HCT116 (cell line): ENCODE data around the gene C1orf115. TPM values are rescaled to one million over a fixed set of nuclear protein-coding genes. Genes with fewer than 3 reads are reported as not detected.

Experiments used
- ATAC-seq: fragments of 200-7000 bp; cut with Tn5 transposase; 2 replicates; pipeline ENCODE4 v1.9.1; 2020; ENCODE audit warnings: mild to moderate bottlenecking, moderate library complexity
- BruUV-seq: library from RNA; stranded (reverse); fragments of 400-500 nt; replicated peaks from 2 replicates; lab custom pipeline; 2021; lab: Mats Ljungman, UMichigan
- CTCF ChIA-PET: fragments of 300-600 bp; sonication (Branson Sonifier 250); formaldehyde crosslinking; loops from one replicate; lab custom pipeline; 2021; ENCODE audit warnings: antibody characterized with exemption; lab: Charles Lee
- POLR2A ChIA-PET: fragments of 300-600, 350-600 bp; sonication (Branson Sonifier 250); formaldehyde crosslinking; loops from one replicate; lab custom pipeline; 2021; ENCODE audit warnings: antibody characterized with exemption; lab: Charles Lee
- RAD21 ChIA-PET, 2 experiments: fragments of 300-600 bp; sonication (Branson Sonifier 250); formaldehyde crosslinking; loops; one replicate each; lab custom pipeline; 2023; ENCODE audit warnings: low total read pairs in 2 of 2; ENCODE audit not compliant: uncharacterized antibody in 2 of 2, unreplicated experiment in 2 of 2, low non-redundant PET in 1 of 2; lab: Charles Lee
- DNase-seq: peaks from one replicate; pipeline ENCODE4 v3.0.0-alpha.2; 2010; ENCODE audit warnings: low read depth, low spot score
- H2AFZ ChIP-seq: fragments of 200-600 bp; shearing (Covaris generic), sonication (generic); 2 replicates; pipeline ENCODE4 v1.6.1; 2017; ENCODE audit warnings: low read depth, mixed run types, mixed read lengths, antibody characterized with exemption, low read length; ENCODE audit not compliant: poor library complexity, severe bottlenecking
- H3K27ac ChIP-seq: 2 replicates; pipeline ENCODE4 v1.5.1; 2012; ENCODE audit warnings: low read depth, low read length
- H3K27me3 ChIP-seq: fragments of 200-600 bp; sonication (generic); 2 replicates; pipeline ENCODE4 v1.6.1; 2016; ENCODE audit warnings: mixed run types, low read length, mixed read lengths; ENCODE audit not compliant: insufficient read depth
- H3K36me3 ChIP-seq, 2 experiments: fragments of 200-500 bp in 1 of 2; fragments of 200-600 bp in 1 of 2; sonication (Bioruptor generic) in 1 of 2; sonication (generic) in 1 of 2; 2 replicates each; pipeline versions ENCODE4 v1.5.1 to v1.6.1; 2014 to 2016; ENCODE audit warnings: low read length in 2 of 2, inconsistent platforms in 1 of 2, mixed read lengths in 1 of 2, mixed run types in 1 of 2; ENCODE audit not compliant: insufficient read depth in 2 of 2, control insufficient read depth in 1 of 2
- H3K4me1 ChIP-seq, 2 experiments: fragments of 200-600 bp in 1 of 2; sonication (generic) in 1 of 2; 2 replicates each; pipeline versions ENCODE4 v1.5.1 to v1.6.1; 2012 to 2017; ENCODE audit warnings: low read length in 2 of 2, inconsistent platforms in 1 of 2, mild to moderate bottlenecking in 1 of 2, mixed read lengths in 1 of 2, mixed run types in 1 of 2, moderate library complexity in 1 of 2; ENCODE audit not compliant: insufficient read depth in 2 of 2, control insufficient read depth in 1 of 2
- H3K4me2 ChIP-seq: fragments of 200-600 bp; sonication (generic); 2 replicates; pipeline ENCODE4 v1.6.1; 2017; ENCODE audit warnings: mixed run types, low read length, mixed read lengths
- H3K4me3 ChIP-seq, 2 experiments: fragments of 200-600 bp in 1 of 2; sonication (generic) in 1 of 2; replicated peaks in 1 of 2; 2 replicates each; pipeline ENCODE4 v1.5.1; 2011 to 2016; ENCODE audit warnings: low read length in 2 of 2, control low read depth in 1 of 2, low read depth in 1 of 2, mild to moderate bottlenecking in 1 of 2, mixed read lengths in 1 of 2, mixed run types in 1 of 2
- H3K79me2 ChIP-seq: fragments of 200-600 bp; sonication (generic); 2 replicates; pipeline ENCODE4 v1.6.1; 2017; ENCODE audit warnings: mild to moderate bottlenecking, mixed run types, low read length, moderate library complexity, mixed read lengths; ENCODE audit not compliant: insufficient read depth
- H3K9ac ChIP-seq: fragments of 200-600 bp; sonication (generic); 2 replicates; pipeline ENCODE4 v1.6.1; 2016; ENCODE audit warnings: low read length, mixed read lengths
- H3K9me2 ChIP-seq: fragments of 200-600 bp; sonication (generic), shearing (Covaris generic); 2 replicates; pipeline ENCODE4 v1.6.1; 2017; ENCODE audit warnings: mixed run types, mild to moderate bottlenecking, moderate library complexity; ENCODE audit not compliant: insufficient read depth
- H3K9me3 ChIP-seq, 2 experiments: fragments of 200-500 bp in 1 of 2; fragments of 200-600 bp in 1 of 2; sonication (Bioruptor generic) in 1 of 2; sonication (generic) in 1 of 2; 2 replicates each; pipeline ENCODE4 v1.6.1; 2014 to 2017; ENCODE audit warnings: low read length in 2 of 2, mixed read lengths in 2 of 2, inconsistent platforms in 1 of 2, low read depth in 1 of 2, mild to moderate bottlenecking in 1 of 2, mixed run types in 1 of 2, moderate library complexity in 1 of 2; ENCODE audit not compliant: control insufficient read depth in 1 of 2, insufficient read depth in 1 of 2
- H4K20me1 ChIP-seq: fragments of 200-600 bp; sonication (generic), shearing (Covaris generic); 2 replicates; pipeline ENCODE4 v1.6.1; 2017; ENCODE audit warnings: mixed run types, mild to moderate bottlenecking, moderate library complexity; ENCODE audit not compliant: insufficient read depth
- CEBPB ChIP-seq: IDR thresholded peaks from 2 replicates; pipeline ENCODE4 v1.6.1; 2012; ENCODE audit warnings: low read depth
- EGR1 ChIP-seq: IDR thresholded peaks from 2 replicates; pipeline ENCODE4 v1.6.1; 2012; ENCODE audit warnings: low read depth
- EZH2 ChIP-seq: fragments of 200-600 bp; sonication (generic); IDR thresholded peaks from 2 replicates; pipeline ENCODE4 v1.6.1; 2017; ENCODE audit warnings: antibody characterized with exemption, mixed run types
- EZH2phosphoT487 ChIP-seq: fragments of 200-600 bp; IDR thresholded peaks from 2 replicates; pipeline ENCODE4 v1.6.1; 2018; ENCODE audit warnings: antibody characterized with exemption, borderline replicate concordance
- JUND ChIP-seq: IDR thresholded peaks from 2 replicates; pipeline ENCODE4 v1.6.1; 2012
- POLR2A ChIP-seq: IDR thresholded peaks from 2 replicates; pipeline ENCODE4 v1.7.0; 2011; ENCODE audit warnings: borderline replicate concordance; ENCODE audit not compliant: insufficient read depth, insufficient read length; ENCODE audit errors: extremely low read depth
- RAD21 ChIP-seq: IDR thresholded peaks from 2 replicates; pipeline ENCODE4 v1.6.1; 2012; ENCODE audit warnings: low read depth, mild to moderate bottlenecking
- SIN3A ChIP-seq: IDR thresholded peaks from 2 replicates; pipeline ENCODE4 v1.6.1; 2012; ENCODE audit warnings: low read depth
- SRF ChIP-seq: IDR thresholded peaks from 2 replicates; pipeline ENCODE4 v1.6.1; 2012; ENCODE audit warnings: low read depth
- YY1 ChIP-seq: IDR thresholded peaks from 2 replicates; pipeline ENCODE4 v1.6.1; 2011; ENCODE audit warnings: low read length, low read depth, moderate library complexity, mild to moderate bottlenecking; ENCODE audit not compliant: insufficient replicate concordance; ENCODE audit errors: extremely low read depth
- ZFX ChIP-seq: fragments of 450-650 bp; IDR thresholded peaks from 2 replicates; pipeline ENCODE4 v1.6.1; 2017
- intact Hi-C: fragments of 100-400 bp; cut with micrococcal nuclease; formaldehyde crosslinking; loops from 2 replicates; pipeline ENCODE4 v1.10.0; 2022
- total RNA-seq: library from RNA; stranded (reverse); gene quantifications from one replicate; pipeline ENCODE4 v1.2.1, GENCODE V29; 2021; ENCODE audit not compliant: unreplicated experiment
- TF ChIP-seq, protein P1 (sequence below): IDR thresholded peaks from 2 replicates; pipeline ENCODE4 v1.6.1; 2012; ENCODE audit warnings: low read depth
- TF ChIP-seq, protein P2 (sequence below), 3 experiments: fragments of 200-600 bp in 1 of 3; sonication (generic) in 1 of 3; IDR thresholded peaks in 2 of 3; conservative IDR thresholded peaks in 1 of 3; 2 replicates each; pipeline ENCODE4 v1.5.1; 2012 to 2017; ENCODE audit warnings: low read depth in 2 of 3, low read length in 2 of 3, antibody characterized with exemption in 1 of 3, borderline replicate concordance in 1 of 3, control low read depth in 1 of 3, mild to moderate bottlenecking in 1 of 3, mixed read lengths in 1 of 3, mixed run types in 1 of 3, moderate library complexity in 1 of 3; ENCODE audit not compliant: insufficient read depth in 1 of 3
- TF ChIP-seq, protein P3 (sequence below): IDR thresholded peaks from 2 replicates; pipeline ENCODE4 v1.6.1; 2012
- TF ChIP-seq, protein P4 (sequence below): IDR thresholded peaks from 2 replicates; pipeline ENCODE4 v1.6.1; 2011; ENCODE audit warnings: mild to moderate bottlenecking, low read length, moderate library complexity; ENCODE audit not compliant: insufficient replicate concordance; ENCODE audit errors: extremely low read depth

C1orf115 gene
- total RNA-seq, 1 experiment from 2014 or later, result 16.8 TPM

DNA sequence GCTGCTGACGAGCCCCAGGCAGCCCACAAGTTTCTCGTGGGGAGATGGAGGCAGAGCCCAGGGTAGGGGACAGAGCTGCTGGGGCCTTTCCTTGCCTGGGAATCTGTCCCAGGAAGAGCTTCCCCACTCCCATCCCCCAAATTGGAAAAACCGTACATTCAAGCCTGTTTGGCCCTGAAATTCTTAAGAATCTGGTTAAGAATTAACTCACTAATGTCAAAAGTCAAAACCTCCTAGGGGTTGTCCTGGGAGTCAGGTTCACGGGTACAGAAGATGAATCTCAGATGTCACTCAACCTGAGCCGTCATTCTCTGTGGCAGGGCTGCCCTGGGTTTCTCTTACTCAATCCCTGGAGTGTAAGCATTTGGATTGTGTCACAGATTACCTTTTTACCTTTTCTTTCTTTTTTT lies 8.4 kb downstream of the C1orf115 start:
- H3K4me2 ChIP-seq, result no peak overlapping the region
- no peaks in the 10 kb centered on the region for H3K9me2 ChIP-seq
- no peak overlapping the region for H2AFZ ChIP-seq
- BruUV-seq, result TSS peak; percentile 28
- H3K36me3 ChIP-seq, result peaks cover 0 to 6% of the 10 kb centered on the region in 2 experiments; a peak in 2 of 4 replicates
- no peak overlapping the region for H3K4me3 ChIP-seq
- intact Hi-C loops, result no loop called here
- H3K79me2 ChIP-seq, result no peaks in the 10 kb centered on the region
- ChIA-PET CTCF (no interaction called here), RAD21 (interaction anchor here in 1 of 2 experiments (0.7 kb wide), 1 partner anchor 34 kb away, joined by 3 read pairs; no protein-coding TSS in a partner anchor), POLR2A (no interaction called here)
- no peaks in the 10 kb centered on the region for H3K27me3 ChIP-seq
- no peaks in the 10 kb centered on the region for H4K20me1 ChIP-seq
- H3K27ac ChIP-seq, result no peak overlapping the region
- no peak for TF ChIP-seq SRF
- TF ChIP-seq RAD21, result no peak
- TF ChIP-seq EZH2phosphoT487, result no peak
- TF ChIP-seq, protein P1, sequence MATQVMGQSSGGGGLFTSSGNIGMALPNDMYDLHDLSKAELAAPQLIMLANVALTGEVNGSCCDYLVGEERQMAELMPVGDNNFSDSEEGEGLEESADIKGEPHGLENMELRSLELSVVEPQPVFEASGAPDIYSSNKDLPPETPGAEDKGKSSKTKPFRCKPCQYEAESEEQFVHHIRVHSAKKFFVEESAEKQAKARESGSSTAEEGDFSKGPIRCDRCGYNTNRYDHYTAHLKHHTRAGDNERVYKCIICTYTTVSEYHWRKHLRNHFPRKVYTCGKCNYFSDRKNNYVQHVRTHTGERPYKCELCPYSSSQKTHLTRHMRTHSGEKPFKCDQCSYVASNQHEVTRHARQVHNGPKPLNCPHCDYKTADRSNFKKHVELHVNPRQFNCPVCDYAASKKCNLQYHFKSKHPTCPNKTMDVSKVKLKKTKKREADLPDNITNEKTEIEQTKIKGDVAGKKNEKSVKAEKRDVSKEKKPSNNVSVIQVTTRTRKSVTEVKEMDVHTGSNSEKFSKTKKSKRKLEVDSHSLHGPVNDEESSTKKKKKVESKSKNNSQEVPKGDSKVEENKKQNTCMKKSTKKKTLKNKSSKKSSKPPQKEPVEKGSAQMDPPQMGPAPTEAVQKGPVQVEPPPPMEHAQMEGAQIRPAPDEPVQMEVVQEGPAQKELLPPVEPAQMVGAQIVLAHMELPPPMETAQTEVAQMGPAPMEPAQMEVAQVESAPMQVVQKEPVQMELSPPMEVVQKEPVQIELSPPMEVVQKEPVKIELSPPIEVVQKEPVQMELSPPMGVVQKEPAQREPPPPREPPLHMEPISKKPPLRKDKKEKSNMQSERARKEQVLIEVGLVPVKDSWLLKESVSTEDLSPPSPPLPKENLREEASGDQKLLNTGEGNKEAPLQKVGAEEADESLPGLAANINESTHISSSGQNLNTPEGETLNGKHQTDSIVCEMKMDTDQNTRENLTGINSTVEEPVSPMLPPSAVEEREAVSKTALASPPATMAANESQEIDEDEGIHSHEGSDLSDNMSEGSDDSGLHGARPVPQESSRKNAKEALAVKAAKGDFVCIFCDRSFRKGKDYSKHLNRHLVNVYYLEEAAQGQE, result no peak
- TF ChIP-seq SIN3A, result no peak
- TF ChIP-seq, protein P2, sequence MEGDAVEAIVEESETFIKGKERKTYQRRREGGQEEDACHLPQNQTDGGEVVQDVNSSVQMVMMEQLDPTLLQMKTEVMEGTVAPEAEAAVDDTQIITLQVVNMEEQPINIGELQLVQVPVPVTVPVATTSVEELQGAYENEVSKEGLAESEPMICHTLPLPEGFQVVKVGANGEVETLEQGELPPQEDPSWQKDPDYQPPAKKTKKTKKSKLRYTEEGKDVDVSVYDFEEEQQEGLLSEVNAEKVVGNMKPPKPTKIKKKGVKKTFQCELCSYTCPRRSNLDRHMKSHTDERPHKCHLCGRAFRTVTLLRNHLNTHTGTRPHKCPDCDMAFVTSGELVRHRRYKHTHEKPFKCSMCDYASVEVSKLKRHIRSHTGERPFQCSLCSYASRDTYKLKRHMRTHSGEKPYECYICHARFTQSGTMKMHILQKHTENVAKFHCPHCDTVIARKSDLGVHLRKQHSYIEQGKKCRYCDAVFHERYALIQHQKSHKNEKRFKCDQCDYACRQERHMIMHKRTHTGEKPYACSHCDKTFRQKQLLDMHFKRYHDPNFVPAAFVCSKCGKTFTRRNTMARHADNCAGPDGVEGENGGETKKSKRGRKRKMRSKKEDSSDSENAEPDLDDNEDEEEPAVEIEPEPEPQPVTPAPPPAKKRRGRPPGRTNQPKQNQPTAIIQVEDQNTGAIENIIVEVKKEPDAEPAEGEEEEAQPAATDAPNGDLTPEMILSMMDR (IDR thresholded peaks at IDR 0.05 in 2 of 3, conservative IDR thresholded peaks at IDR 0.05 in 1 of 3; ENCODE audit: borderline replicate concordance in 1 of 3, insufficient read depth in 1 of 3, low read depth in 2 of 3, low read length in 2 of 3), result no peak
- no peak for TF ChIP-seq POLR2A
- no peak for TF ChIP-seq ZFX
- TF ChIP-seq, protein P3, sequence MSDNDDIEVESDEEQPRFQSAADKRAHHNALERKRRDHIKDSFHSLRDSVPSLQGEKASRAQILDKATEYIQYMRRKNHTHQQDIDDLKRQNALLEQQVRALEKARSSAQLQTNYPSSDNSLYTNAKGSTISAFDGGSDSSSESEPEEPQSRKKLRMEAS, result no peak
- no peak for TF ChIP-seq CEBPB
- TF ChIP-seq, protein P4, sequence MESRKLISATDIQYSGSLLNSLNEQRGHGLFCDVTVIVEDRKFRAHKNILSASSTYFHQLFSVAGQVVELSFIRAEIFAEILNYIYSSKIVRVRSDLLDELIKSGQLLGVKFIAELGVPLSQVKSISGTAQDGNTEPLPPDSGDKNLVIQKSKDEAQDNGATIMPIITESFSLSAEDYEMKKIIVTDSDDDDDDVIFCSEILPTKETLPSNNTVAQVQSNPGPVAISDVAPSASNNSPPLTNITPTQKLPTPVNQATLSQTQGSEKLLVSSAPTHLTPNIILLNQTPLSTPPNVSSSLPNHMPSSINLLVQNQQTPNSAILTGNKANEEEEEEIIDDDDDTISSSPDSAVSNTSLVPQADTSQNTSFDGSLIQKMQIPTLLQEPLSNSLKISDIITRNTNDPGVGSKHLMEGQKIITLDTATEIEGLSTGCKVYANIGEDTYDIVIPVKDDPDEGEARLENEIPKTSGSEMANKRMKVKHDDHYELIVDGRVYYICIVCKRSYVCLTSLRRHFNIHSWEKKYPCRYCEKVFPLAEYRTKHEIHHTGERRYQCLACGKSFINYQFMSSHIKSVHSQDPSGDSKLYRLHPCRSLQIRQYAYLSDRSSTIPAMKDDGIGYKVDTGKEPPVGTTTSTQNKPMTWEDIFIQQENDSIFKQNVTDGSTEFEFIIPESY, result no peak
- no peak for TF ChIP-seq EGR1
- TF ChIP-seq YY1, result no peak
- no peak for TF ChIP-seq JUND
- TF ChIP-seq EZH2, result no peak
- H3K4me1 ChIP-seq, result no peaks in the 10 kb centered on the region; a peak in 2 of 4 replicates
- H3K9me3 ChIP-seq, result no peaks in the 10 kb centered on the region
- ATAC-seq, result no peak
- H3K9ac ChIP-seq, result no peak overlapping the region
- no peak for DNase-seq
